Activated T-cell treated with anti-CD3 and anti-CD28 coated beads, Interleukin-2, amount 50 U/mL, for 4 hours (primary cell): ENCODE results near the gene CSTB. TPM values are rescaled to one million over a fixed set of nuclear protein-coding genes. Genes with fewer than 3 reads are reported as not detected.
A peak's percentile ranks its signal among the peaks of the same experiment; 100 is the strongest.

Source experiments
- ATAC-seq, 2 donors: fragments of 200-7000 bp; cut with Tn5 transposase; one replicate each; pipeline ENCODE4 v1.10.0; 2021
- DNase-seq: peaks from one replicate; pipeline ENCODE4 v3.0.0-alpha.2; 2020
- H3K27me3 Mint-ChIP-seq: one replicate; pipeline ENCODE4 v1.8.0; 2021; ENCODE audit warnings: low read depth, mixed read lengths
- H3K36me3 Mint-ChIP-seq: one replicate; pipeline ENCODE4 v1.8.0; 2022; ENCODE audit warnings: mixed read lengths; ENCODE audit not compliant: insufficient read depth
- H3K4me1 Mint-ChIP-seq: one replicate; pipeline ENCODE4 v1.8.0; 2021; ENCODE audit warnings: low read depth, mixed read lengths
- H3K4me3 Mint-ChIP-seq: one replicate; pipeline ENCODE4 v1.8.0; 2021; ENCODE audit warnings: mild to moderate bottlenecking, moderate library complexity, mixed read lengths
- H3K9me3 Mint-ChIP-seq: one replicate; pipeline ENCODE4 v1.8.0; 2021; ENCODE audit warnings: mixed read lengths
- total RNA-seq, 3 donors: library from RNA; stranded (reverse); gene quantifications; one replicate each; pipeline ENCODE4 v1.2.1, GENCODE V29; 2021

Gene CSTB
- total RNA-seq, 3 donors from 2014 or later: 17.7 to 26.9 (median 24.5) TPM

DNA sequence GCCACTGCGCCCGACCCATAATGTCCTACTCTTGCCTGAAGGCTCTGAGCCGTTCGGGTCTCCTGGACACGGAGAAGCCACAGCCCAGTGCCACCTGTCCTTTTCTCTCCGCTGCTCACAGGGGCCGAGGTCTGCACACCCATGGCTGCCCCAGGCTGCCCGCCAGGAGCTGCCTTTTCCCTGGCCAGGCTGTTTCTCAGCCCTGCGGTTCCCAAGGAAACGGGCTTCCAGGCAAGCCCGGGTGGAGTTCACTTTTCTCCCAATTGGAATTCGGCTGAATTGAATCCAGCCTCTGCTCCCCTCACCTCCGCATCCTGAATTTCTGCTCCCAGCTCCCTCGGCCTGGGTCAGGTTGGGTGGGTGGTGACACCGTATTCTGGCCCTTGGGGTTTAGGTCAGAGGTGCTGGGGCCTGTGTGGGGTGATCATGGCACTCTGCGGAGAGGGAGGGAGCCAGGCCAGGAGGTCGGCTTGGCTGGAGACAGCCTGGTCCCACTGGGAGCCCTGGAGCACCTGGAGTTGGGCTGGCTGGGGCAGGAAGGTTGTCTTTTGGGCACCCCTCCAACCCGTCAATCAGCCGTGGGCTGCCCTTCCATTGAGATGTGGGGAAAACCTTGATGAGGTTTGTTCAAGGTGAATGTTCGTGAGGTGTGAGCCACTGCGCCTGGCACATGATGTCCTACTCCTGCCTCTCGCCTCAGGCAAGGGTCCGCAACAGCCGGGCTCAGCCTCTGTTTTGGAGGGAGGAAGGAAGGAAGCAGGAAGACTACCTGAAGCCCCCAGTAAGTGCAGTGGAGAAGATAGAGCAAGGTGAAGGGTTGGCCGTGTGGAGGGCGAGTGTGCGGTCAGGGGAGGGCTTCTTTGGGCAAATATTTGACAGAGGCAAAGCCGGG is 38.4 kb upstream of the CSTB start:
- peaks cover 5% of the 10 kb centered on the region for H3K36me3 Mint-ChIP-seq
- peaks cover 3% of the 10 kb centered on the region for H3K27me3 Mint-ChIP-seq
- H3K4me3 Mint-ChIP-seq: no peak overlapping the region
- peaks cover 5% of the 10 kb centered on the region for H3K4me1 Mint-ChIP-seq
- ATAC-seq: no peak
- H3K9me3 Mint-ChIP-seq: peaks cover 7% of the 10 kb centered on the region
- DNase-seq: no peak

- no peak overlapping the region for H3K4me3 Mint-ChIP-seq
- DNase-seq (no peak), ATAC-seq (no peak)
- H3K9me3 Mint-ChIP-seq: peaks cover 1% of the 10 kb centered on the region
- H3K36me3 Mint-ChIP-seq: peaks cover under 1% of the 10 kb centered on the region
- peaks cover 3% of the 10 kb centered on the region for H3K27me3 Mint-ChIP-seq
- H3K4me1 Mint-ChIP-seq: peaks cover 5% of the 10 kb centered on the region
Measured at GRCh38 chr21:43813656-43813980, 37.5 kb upstream of the CSTB start.

DNA sequence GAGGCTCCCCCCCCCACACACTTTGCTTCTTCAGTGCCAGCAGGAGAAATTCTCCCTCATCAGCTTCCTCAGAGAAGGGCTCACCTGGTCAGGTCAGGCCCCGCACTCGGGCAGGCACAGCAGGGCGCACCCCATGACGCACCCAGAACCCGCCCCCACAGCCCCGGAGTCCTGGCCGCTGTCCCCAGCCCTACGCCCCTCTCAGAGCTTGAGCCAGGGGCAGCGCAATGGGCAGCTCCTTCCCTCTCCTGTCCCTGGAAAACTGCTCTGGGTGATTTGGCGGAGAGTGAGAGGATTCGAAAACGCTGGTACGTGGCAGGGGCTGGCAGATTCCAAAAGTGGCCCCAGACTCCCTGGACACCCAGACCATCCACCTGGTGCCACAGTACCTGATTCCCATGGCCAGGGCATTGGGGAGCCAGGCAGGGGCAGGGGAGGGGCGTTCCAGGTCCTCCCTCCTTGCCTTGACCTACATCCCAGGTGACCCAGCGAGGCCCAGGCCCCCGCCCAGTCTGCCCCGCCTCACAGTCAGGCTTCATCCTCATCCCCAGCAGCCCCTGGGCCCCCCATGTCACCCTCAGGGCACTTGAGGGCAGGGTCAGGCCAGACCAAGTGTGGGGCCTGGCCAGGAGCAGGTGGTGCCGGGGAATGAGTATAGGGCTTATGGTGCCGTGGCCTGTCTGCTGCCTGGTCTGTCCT is 37.0 kb upstream of the CSTB start:
- Mint-ChIP-seq H3K4me1 (peaks cover 5% of the 10 kb centered on the region), H3K27me3 (peaks cover 3% of the 10 kb centered on the region), H3K9me3 (no peaks in the 10 kb centered on the region), H3K36me3 (no peaks in the 10 kb centered on the region), H3K4me3 (no peak overlapping the region)
- ATAC-seq (no peak), DNase-seq (no peak)

GRCh38 chr21:43812139-43812821 is 36.2 kb upstream of the CSTB start:
- H3K36me3 Mint-ChIP-seq: no peaks in the 10 kb centered on the region
- peaks cover 5% of the 10 kb centered on the region for H3K4me1 Mint-ChIP-seq
- H3K4me3 Mint-ChIP-seq: no peak overlapping the region
- H3K27me3 Mint-ChIP-seq: peaks cover 3% of the 10 kb centered on the region
- DNase-seq: no peak
- no peak for ATAC-seq
- H3K9me3 Mint-ChIP-seq: no peaks in the 10 kb centered on the region

- peaks cover 6% of the 10 kb centered on the region for H3K4me1 Mint-ChIP-seq
- no peak for DNase-seq
- H3K27me3 Mint-ChIP-seq: peaks cover 3% of the 10 kb centered on the region
- peaks cover 2% of the 10 kb centered on the region for H3K36me3 Mint-ChIP-seq
- no peaks in the 10 kb centered on the region for H3K9me3 Mint-ChIP-seq
- H3K4me3 Mint-ChIP-seq: no peak overlapping the region
- ATAC-seq: no peak
Measured at GRCh38 chr21:43811262-43812105, 35.4 kb upstream of the CSTB start.

- no peak overlapping the region for H3K4me3 Mint-ChIP-seq
Measured at GRCh38 chr21:43810505-43811261, 34.6 kb upstream of the CSTB start.

GRCh38 chr21:43809853-43810504 is 33.9 kb upstream of the CSTB start:
- peaks cover 3% of the 10 kb centered on the region for H3K27me3 Mint-ChIP-seq
- no peaks in the 10 kb centered on the region for H3K9me3 Mint-ChIP-seq
- ATAC-seq (no peak), DNase-seq (no peak)
- H3K4me3 Mint-ChIP-seq: no peak overlapping the region
- peaks cover 9% of the 10 kb centered on the region for H3K36me3 Mint-ChIP-seq
- H3K4me1 Mint-ChIP-seq: peaks cover 6% of the 10 kb centered on the region

More at GRCh38 chr21:43810505-43811261, 34.6 kb upstream of the CSTB start:
- peak; percentile 88 for DNase-seq
- peaks cover 3% of the 10 kb centered on the region for H3K27me3 Mint-ChIP-seq
- no peaks in the 10 kb centered on the region for H3K9me3 Mint-ChIP-seq
- peaks cover 6% of the 10 kb centered on the region for H3K4me1 Mint-ChIP-seq
- peaks cover 7% of the 10 kb centered on the region for H3K36me3 Mint-ChIP-seq
- peak; percentile 75 to 81 for ATAC-seq

- DNase-seq (no peak), ATAC-seq (no peak)
- no peak overlapping the region for H3K4me3 Mint-ChIP-seq
Measured at GRCh38 chr21:43809346-43809799, 33.3 kb upstream of the CSTB start.

GRCh38 chr21:43808832-43809251 is 32.7 kb upstream of the CSTB start:
- Mint-ChIP-seq H3K9me3 (no peaks in the 10 kb centered on the region), H3K4me3 (no peak overlapping the region)
- ATAC-seq: no peak

More at GRCh38 chr21:43809346-43809799, 33.3 kb upstream of the CSTB start:
- Mint-ChIP-seq H3K36me3 (peaks cover 9% of the 10 kb centered on the region), H3K27me3 (no peaks in the 10 kb centered on the region), H3K9me3 (no peaks in the 10 kb centered on the region), H3K4me1 (peaks cover 6% of the 10 kb centered on the region)

DNA sequence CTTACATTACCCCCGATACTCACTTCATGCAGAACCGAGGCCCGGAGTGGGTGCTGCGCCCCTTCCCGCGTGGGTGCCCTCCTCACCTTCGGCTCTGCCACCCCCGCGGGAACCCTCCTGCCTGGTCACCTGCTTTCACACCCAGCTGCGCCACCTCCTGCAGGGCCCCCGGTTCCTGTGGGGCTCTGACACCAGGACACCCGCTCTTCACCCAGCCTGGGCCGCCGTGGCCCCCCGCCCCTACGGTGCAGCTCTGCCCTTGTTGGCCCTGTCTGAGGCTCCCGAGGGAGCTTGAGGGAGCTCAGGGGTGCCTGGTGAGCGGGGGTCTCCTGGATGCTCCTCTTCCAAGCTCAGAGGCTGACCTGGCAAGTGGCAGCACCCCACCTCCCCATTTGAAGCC is 32.3 kb upstream of the CSTB start:
- ATAC-seq: no peak
- H3K9me3 Mint-ChIP-seq: no peaks in the 10 kb centered on the region
- H3K4me1 Mint-ChIP-seq: peaks cover 6% of the 10 kb centered on the region
- peaks cover 13% of the 10 kb centered on the region for H3K36me3 Mint-ChIP-seq
- H3K27me3 Mint-ChIP-seq: no peaks in the 10 kb centered on the region
- H3K4me3 Mint-ChIP-seq: no peak overlapping the region
- no peak for DNase-seq

More at GRCh38 chr21:43808832-43809251, 32.7 kb upstream of the CSTB start:
- peaks cover 6% of the 10 kb centered on the region for H3K4me1 Mint-ChIP-seq
- no peaks in the 10 kb centered on the region for H3K27me3 Mint-ChIP-seq
- no peak for DNase-seq
- H3K36me3 Mint-ChIP-seq: peaks cover 10% of the 10 kb centered on the region

GRCh38 chr21:43806017-43806710 is 30.1 kb upstream of the CSTB start:
- Mint-ChIP-seq H3K9me3 (no peaks in the 10 kb centered on the region), H3K27me3 (no peaks in the 10 kb centered on the region), H3K4me1 (peaks cover 6% of the 10 kb centered on the region), H3K36me3 (peaks cover 18% of the 10 kb centered on the region), H3K4me3 (no peak overlapping the region)
- ATAC-seq: no peak
- DNase-seq: no peak

DNA sequence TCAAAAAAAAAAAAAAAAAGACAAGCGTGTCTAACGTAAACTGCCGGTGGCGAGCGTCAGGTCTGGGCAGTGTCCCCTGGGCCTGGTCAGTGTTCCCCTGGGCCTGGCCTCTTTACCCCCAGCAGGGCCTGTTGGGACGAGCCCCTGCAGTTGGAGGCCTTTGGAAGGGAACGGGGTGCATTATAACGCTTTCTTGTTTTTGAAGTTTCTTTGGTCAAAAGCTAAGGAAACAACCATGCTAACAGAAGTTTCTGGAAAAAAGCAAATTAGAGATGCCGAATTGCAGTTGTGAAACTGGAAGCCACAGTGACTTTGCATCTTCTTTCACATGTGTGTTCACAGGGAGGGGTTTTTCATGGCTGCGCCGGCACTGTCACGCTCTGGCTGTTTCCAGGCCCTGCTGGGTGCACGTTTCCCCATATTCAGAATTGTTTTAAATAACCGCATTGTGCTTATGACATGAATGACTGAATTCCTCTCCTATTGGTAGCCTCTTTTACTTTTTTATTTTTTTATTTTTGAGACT is 29.2 kb upstream of the CSTB start:
- Mint-ChIP-seq H3K27me3 (no peaks in the 10 kb centered on the region), H3K36me3 (peaks cover 24% of the 10 kb centered on the region), H3K4me3 (no peak overlapping the region), H3K4me1 (peaks cover 2% of the 10 kb centered on the region), H3K9me3 (no peaks in the 10 kb centered on the region)
- DNase-seq (no peak), ATAC-seq (no peak)
